Measurements from ENCODE around the gene PPL. TPM values are rescaled to one million over a fixed set of nuclear protein-coding genes. Genes with fewer than 3 reads are reported as not detected.
A peak's percentile ranks its signal among the peaks of the same experiment; 100 is the strongest.
"Not testable (repeated sequence)": the region's sequence is repeated elsewhere in the genome, so short reads cannot be mapped to it uniquely, and the experiment has no call there.

The PPL gene
- total RNA-seq, 1 donor from 2014 or later = 705 TPM

DNA sequence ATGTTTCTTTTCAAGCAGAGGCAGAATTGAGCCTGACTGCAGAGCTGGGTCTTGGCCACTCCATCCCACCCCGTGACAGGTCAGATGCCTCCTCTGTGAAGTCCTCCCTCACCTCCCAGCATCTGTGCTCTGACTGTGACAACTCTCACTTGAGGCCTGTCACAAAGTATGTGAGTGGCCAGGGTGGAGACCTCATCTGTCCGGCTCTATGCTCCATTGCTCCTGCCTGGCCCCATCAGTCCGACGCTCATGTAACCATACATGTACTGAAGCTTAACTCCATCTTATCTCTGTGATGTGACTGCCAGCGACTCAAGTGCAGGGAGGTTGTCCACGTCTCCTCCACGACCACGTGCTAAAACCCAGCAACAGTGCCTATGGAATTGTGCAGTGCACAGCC is 3.5 kb downstream of the PPL start:
- ATAC-seq = no peak

DNA sequence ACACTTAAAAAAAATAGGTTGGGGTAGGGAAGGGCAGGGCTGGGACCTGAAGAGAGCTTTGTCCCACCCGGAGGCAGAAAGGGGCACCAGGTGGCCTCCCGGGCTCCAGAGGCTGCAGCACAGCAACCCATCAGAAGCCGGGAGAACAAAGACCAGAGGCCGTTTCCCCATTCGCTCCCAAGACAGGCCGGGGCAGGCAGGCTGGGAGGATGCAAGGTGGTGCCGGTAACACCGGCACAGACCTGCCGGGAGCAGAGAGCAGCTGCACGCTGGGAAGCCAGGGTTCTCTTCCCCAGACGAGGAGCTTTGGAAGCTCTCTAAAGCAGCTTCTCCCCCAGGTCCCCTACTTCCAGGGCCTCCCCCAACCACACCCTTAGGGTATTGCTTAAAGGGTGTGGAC is 5.6 kb downstream of the PPL start:
- peak; percentile 4 for ATAC-seq

DNA sequence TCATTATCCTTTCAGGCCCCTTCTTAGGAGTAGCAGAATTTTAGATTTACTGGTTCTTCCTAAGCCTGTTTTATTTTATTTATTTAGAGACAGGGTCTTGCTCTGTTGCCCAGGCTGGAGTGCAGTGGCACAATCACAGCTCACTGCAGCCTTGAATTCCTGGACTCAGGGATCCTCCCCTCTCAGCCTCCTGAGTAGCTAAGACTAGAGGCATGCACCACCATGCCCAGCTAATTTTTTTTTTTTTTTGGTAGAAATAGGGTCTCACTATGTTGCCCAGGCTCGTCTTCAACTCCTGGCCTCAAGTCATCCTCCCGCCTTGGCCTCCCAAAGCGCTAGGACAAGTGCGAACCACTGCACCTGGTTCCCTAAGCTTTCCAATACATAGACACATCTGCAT is 7.3 kb downstream of the PPL start:
- not testable (repeated sequence) for ATAC-seq

DNA sequence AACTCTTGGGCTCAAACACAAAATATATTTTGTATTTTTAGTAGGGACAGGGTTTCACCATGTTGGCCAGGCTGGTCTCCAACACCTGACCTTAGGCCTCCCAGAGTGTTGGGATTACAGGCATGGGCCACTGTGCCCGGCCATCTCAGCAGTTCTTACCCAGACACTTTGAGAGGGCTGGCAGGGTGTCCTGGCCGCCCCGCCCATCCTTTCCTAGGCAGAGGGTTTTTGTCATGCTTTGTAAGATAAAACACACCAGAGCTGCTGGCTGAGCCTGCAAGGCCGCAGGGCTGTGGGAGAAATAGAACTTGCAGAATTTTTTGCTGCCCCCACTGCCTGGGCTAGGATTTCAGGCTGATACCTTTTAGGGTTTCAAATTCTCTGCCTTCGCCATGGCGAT is 8.7 kb downstream of the PPL start:
- ATAC-seq = no peak

DNA sequence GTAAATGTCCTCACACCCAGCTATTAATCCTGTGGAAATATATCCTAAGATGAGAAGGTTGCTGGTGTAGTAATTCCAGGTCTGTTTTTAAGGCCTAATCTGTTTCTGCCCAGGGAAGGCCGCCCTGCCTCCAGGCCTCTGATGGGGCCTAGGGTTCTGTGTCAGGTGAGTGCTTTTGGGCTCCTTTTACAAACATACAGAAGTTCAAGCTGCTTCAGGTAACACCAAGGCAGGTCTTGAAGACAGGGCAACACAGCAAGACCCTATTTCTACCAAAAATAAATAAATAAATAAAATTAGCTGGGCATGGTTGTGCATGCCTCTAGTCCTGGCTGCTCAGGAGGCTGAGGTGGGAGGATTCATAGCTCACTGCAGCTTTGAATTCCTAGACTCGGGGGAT is 9.3 kb downstream of the PPL start:
- no peak for ATAC-seq

DNA sequence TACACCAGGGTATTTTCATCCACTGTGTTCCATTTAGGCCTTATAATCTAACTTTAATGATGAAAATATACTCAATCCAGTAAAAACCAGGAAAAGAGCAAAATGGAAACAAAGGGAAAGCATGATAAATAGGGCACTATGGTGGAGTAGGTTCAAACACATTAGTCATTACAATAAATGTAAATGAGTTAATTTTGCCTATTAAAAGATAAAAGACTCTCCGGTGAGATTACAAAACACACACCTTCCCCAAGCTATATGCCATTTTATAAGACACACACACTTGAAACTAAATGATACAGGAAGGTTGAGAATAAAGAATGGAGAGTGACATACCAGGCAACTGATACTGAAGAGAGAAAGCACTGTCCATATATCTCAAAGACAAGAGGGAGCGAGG is 10.0 kb downstream of the PPL start:
- ATAC-seq = no peak

DNA sequence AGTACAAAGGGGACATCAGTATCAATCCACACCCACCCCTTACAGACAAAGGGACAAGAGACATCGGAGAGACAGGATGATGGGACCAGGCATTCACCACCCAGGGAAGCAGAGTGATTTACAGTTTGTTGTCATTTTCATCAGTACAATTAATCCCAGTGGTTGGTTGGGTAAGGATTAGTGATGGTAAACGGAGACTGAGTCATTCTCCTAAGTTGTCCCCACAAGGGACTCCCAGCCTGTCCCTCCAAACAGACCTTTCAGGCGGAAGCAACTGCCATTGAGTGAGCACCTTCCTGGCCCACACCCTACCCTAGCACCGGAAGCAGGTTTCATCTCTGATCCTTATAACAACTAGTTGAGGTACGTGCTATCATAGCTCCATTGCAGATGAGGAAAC is 11.2 kb downstream of the PPL start:
- ATAC-seq = peak; percentile 73

DNA sequence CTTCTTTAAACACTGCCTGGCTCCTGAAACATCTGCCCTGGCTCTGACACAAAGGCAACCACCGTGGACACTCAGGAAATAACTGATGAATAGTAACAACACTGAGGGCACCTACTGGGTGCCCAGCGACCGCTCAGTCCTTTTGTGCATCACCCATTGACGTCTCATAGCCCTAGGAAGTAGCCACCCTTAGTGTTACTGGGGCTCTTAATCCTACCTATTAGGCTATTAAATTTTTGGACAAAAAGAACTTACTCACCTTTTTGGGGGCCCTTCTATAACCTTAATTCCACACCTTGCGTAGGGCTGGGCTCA is 11.7 kb downstream of the PPL start:
- ATAC-seq = no peak

DNA sequence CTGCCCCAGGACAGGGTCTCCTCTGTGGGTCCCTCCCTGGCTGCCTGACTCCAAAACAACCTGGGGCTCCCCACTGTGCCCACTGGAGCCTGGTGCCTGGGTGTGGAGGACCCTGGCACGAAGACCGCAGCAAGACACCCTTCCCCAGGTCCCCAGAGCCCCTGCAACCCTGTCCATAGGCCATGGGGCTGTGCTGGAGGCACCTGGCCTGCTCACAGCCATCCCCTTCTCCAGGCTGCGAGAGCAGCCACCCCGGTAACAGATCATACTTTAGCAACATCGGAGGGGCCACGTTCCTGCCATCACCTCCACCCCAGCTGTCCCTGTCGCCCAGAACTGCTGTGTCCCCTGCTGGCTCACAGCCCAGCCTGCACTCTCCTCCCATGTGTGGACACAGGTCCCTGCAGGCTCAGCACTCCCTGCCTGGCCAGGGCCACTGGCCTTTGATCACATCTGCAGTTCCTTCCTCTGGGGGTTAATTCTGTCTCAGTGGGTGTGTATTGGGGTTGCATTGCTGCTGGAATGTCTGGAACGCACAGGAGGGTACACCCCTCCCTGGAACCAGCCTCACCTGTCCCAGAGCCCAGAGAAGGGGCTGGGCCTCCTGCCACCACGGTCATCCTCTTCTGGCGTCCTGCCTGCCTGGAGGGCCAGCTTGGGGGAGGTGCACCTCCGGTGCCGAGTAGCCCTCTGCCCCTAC is 12.2 kb downstream of the PPL start:
- peak; percentile 72 for ATAC-seq

DNA sequence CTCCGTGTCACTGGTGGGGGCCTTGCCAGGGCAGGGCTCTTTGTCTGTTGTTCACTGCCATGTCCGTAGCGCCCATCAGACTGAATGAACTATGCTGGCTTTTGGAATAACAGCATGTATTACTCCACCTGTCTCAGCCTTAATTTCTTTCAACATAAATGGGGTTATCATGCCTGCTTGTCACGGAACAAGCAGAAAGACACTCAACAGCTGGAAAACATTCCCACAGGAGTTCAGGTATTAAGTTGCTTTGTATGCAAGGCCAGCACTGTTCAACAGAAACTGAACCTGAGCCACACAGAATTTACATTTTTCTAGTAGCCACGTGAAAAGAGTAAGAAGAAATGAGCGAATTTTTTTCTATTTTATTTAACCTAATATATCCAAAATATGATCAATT is 13.1 kb downstream of the PPL start:
- no peak for ATAC-seq

DNA sequence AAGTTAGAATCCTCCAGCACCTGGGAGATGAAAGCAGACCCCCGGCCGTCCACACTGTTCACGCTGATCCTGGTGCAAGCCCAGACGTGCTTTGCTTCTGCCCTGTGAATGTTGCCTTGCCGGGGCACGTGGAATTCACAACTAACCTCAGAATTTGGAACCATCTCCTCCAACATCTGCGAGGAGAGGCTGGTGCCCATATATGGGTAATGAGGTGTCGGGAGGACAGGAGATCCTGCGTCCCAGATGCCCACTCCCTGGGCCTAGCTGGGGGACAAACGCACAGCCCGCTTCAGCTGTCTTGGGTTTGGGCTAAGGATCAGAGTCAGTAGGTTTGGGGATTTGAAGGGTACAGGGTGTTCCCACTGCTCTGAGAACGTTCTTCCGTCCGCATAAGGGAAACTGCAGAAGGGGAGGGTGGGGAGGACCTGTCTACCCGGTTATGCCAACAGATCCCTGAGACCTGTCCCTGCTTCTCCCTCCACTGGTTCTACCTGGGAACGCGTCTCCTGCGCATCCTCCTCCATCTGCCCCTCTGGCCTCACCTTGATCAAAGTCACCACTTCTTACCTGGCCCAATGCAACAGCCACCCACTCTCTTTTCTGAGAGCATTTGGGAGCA is 14.1 kb downstream of the PPL start:
- peak; percentile 61 for ATAC-seq

DNA sequence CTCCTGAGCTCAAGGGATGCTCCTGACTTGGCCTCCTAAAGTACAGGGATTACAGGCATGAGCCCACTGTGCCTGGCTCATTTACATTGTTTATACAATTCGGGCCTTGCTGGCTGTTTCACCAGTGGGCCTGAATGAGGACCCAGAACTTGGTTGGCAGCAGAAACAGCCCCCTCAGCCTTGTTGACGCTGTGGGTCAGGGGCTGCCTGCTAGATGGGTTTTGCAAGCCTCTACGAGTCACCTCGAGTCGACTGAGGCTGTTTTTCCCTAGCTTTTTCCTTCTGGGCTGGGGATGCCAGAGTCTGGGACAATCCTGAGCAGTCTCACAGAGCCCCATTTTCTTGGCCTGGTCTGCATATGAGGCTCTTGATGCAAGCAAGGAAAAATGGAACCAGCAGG is 16.1 kb downstream of the PPL start:
- ATAC-seq = no peak

DNA sequence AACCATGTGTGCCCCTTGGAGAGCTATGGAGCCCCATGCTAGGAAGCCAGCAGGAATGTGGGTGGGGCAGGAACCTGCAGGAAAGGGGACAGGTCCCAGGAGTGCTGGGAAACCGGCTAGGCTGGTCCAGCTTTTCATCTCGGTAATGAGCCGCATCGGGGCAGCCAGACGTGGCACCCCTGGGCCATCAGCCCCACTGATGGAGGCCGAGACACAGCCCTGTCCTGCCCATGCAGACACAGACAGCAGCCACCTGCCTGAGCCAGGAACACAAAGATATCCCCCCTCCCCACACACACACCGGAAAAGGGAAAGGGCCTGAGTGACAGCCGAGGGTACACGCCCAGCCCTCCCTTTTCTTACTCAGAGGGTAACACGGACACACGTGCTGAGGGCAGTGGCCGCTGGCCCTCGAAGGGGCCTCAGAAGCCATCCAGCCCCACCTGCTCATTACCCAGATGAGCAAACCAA is 18.1 kb downstream of the PPL start:
- peak; percentile 76 for ATAC-seq

DNA sequence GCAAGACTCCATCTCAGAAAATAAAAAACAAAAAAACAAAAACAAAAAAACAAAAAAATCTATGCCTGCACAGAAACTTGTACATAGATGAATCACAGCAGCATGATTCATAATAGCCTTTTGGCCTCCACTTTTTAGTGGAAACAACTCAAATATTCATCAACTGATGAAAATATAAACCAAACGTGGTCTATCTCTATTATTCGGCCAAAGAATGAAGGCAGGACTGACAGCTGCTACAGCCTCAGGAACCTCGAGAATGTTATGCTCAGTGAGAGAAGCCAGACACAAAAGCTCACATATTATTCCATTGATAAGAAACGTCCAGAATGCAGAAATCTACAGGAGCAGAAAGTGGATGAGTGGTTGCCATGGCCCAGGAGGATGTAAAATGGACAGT is 19.8 kb downstream of the PPL start:
- ATAC-seq = no peak

DNA sequence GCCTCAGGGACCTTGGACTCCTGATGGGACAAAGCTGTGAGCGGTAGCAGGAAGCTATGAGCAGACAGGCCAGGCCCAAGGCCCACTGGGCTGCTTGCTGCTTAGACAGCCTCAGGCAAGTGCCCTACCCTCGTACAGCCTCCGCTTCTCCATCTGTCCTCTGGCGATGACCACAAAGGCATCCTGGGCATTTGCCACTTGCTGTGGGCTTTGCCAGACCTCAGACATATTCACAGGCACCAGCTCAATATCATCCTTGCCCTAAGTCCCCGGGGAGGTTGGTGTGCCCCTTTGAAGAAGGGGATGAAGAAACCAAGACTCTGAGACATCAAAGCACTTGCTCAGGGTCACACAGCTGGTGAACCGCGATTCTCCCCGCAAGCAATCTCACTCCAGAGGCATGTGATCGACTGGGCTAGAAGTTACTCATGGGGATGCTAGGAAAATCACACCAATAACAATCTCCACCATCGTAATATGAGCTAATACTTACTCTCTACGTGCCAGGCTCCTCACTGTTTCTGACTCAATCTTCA is 21.7 kb downstream of the PPL start:
- ATAC-seq = peak; percentile 2

DNA sequence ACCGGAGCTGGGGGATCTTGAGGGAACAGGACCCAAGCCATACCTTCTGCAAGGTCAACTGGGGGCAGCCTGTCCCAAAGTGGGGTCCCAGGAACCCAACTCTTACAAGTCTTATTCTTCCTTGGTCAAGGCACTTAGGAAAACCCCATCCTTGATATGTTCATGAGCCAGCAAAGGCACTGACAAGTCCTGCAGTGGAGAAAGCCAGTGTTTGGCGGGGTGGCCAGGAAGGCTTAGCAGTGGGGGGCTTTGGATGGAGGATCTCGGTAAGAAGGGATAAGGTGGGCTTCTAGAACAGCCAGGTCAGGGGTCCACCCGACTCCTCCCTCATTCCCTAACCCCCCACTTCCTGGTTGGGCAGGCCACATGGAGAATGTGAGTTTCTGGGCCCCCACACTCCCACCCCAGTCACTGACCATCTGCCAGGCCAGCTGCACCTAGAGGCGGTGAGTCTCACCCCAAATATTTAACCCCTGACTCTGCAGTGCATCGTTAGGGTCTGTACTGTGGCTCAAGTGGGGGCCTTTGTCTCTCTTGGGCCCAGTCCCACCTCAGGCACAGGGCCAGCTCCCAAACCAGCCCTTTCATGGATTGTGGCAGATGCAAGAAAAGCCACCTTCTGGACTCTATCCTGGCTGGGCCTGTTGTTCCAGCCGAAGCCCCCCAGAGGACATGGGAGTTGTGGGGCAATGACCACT is 22.3 kb downstream of the PPL start:
- ATAC-seq = no peak

DNA sequence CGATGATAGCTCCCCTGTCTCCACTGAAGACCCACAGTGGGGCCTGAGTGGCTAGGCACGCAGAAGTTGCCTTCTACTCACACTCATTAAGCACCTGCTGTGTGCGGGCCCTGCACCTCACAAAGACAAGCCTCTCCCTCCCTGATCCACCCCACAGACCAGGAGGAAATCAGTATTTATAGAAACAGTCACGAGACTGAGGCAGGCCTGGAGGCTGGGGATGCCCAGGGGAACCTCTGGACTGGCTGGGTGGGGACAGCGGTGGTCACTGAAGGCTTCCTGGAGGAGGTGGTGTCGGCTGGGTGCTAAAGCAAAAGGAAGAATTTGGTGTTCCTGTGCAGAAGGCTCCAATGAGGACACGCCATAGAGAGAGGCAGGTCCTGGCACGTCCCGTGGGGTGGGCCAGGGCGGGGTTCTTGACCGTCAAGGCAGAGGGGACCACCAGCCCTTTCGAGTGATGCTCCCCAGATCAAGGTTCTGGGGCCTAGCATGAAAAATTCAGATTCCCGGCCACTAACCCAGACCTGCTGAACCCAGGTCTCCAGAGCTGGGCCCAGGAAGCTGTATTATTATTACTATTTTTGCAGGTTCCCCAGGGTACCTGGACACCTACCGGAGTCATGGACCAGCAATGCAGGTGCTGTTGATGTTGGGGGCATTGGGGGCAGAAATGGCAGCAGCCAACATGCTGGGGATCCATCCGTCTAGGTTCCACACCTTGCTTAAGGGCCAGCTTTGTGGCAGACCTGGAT is 23.0 kb downstream of the PPL start:
- ATAC-seq = no peak

DNA sequence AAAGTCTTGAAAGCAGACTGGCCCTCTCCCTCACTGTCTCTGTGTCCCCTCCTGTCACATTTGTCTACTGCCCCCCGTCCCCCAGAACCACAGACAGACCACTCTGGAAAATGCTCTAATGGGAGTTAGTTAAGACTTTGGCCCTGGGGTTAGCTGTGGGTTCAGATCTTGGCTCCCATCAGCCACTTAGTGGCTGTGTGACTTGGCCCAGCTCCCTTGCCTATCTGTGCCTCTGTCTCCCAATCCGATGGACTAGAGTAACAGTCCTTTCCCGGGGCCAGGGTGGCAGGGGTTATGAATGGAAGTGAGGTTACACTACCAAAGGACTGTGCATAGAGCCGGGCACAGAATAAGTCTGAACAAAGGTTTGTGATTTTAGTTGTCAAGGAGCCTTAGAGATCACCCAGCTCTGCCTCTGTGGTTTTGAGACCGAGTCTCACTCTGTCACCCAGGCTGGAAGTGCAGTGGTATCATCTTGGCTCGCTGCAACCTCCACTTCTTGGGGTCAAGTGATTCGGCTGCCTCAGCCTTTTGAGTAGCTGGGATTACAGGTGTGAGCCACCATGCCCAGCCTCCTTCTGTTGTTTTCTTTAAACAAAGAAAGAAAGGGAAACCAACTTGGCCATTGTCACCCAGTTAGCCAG is 23.7 kb downstream of the PPL start:
- ATAC-seq = no peak

DNA sequence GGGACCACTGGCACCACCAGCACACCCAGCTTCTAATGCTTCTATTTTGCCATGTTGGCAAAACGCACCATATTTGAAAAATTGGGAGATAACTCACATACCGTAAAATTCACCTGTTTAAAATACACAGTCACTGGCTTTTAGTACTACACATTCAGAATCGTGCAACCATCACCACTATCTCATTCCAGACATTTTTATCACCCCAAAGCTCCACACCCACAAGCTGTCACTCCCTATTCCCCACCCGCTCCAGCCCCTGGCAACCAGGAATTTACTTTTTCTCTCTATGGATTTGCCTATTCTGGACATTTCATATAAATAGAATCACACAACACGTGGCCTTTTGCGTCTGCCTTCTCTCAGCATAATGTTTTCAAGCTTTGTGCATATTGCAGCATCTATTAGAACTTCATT is 25.0 kb downstream of the PPL start:
- no peak for ATAC-seq

DNA sequence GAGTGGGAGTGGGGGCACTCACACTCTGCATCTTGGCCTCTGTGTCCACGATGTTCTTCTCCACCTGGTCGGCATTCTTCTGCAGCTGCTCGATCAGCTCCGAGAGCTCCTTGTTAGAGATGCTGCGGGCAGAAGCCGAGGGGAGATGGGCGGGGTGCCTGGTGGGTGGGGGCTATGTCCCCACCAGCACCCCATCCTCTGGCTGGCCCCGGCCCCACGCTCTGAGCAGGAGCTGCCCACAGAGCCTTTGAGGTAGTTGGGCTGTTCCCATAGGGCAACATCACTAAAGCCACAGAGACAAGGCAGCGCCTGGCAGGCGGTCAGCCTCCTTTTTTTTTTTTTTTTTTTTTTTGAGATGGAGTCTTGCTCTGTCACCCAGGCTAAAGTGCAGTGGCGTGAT is 26.1 kb downstream of the PPL start:
- ATAC-seq = no peak

DNA sequence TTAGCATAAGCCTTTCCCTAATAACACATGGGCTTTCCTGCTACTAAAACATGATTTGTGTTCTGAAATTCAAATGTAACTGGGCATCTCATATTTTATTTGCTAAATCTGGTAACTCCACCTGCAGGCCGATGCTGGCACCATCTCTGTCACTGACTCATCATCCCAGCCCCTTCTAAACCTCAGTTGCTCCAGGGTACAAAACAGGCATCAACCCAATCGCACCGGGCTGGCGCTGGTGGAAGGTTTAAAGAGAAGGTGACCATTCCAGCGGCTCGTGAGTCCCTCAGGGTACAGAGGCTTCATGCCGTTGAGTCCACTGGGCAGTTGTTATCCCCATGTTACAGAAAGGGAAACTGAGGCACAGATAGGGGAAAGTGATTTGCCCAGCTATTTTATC is 27.1 kb downstream of the PPL start:
- ATAC-seq = no peak

DNA sequence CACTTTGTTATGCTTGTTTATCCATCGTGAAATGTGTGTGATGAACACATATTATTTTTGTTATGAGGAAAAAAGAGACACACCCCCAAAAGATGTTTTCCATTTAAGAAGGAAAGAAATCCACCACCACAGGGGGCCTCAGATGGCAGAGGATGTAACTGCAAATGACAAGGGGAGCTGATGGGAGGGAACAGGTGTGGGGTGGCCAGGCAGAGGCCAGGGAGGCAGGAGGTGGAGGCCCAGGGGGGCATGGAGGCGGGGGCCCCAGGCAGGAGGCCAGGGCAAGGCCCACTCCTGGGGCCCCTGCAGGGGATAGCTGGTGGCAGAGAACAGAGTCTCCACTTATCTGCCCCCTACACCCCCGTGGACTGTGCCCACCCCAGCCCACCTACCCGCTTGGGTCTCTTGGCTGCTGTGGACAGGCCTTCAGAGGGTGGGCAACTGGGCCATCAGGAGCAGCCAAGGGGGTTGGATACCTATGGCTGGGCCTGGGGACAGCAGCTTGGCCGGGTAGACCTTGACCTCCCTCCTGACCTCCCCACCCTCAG is 28.0 kb downstream of the PPL start:
- ATAC-seq = peak; percentile 4

All from esophagus mucosa (tissue), 1 donor.